Measurements from ENCODE around the gene ATG7. TPM values are rescaled to one million over a fixed set of nuclear protein-coding genes. Genes with fewer than 3 reads are reported as not detected.

The ATG7 gene
- total RNA-seq, 1 donor from 2014 or later, result 23.0 TPM

GRCh38 chr3:11562277-11562881 lies 290.2 kb downstream of the ATG7 start:
- no peak for TF ChIP-seq CTCF (IDR thresholded peaks at IDR 0.05; ENCODE audit: partially characterized antibody, unreplicated experiment)
- peaks cover 14% of the 10 kb centered on the region for H3K27me3 Mint-ChIP-seq (ENCODE audit: unreplicated experiment)
- H3K4me3 Mint-ChIP-seq (ENCODE audit: unreplicated experiment), result peak overlapping the region; percentile 25
- H3K9me3 Mint-ChIP-seq (ENCODE audit: unreplicated experiment), result peaks cover 13% of the 10 kb centered on the region
- no peak for DNase-seq
- H3K4me1 Mint-ChIP-seq (ENCODE audit: low read depth, unreplicated experiment), result peaks cover 49% of the 10 kb centered on the region
- H3K27ac Mint-ChIP-seq (ENCODE audit: unreplicated experiment), result peak overlapping the region; percentile 33
- H3K36me3 Mint-ChIP-seq (ENCODE audit: unreplicated experiment), result peaks cover 4% of the 10 kb centered on the region

GRCh38 chr3:11563159-11563864 lies 291.1 kb downstream of the ATG7 start:
- Mint-ChIP-seq H3K27ac (ENCODE audit: unreplicated experiment) (peak overlapping the region; percentile 76), H3K4me1 (ENCODE audit: low read depth, unreplicated experiment) (peaks cover 40% of the 10 kb centered on the region), H3K27me3 (ENCODE audit: unreplicated experiment) (peaks cover 14% of the 10 kb centered on the region), H3K9me3 (ENCODE audit: unreplicated experiment) (peaks cover 13% of the 10 kb centered on the region), H3K4me3 (ENCODE audit: unreplicated experiment) (no peak overlapping the region), H3K36me3 (ENCODE audit: unreplicated experiment) (peaks cover 4% of the 10 kb centered on the region)
- TF ChIP-seq CTCF (IDR thresholded peaks at IDR 0.05; ENCODE audit: partially characterized antibody, unreplicated experiment), result no peak
- no peak for DNase-seq

DNA sequence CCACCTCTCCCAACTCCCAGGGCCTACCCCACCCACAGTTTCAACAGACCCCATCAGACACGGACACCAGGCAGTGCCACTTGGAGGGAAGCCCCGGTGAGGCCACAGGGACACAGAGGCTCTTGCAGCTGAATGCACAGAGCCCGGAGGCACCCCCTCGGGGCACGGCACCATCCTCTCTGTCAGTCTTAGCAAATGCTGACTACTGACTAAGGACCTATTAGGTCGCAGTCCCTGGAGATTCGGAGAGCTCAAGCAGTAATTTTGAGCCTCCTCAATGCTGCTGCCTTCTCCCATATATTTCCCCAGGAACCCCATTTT lies 291.6 kb downstream of the ATG7 start:
- H3K36me3 Mint-ChIP-seq (ENCODE audit: unreplicated experiment), result peaks cover 4% of the 10 kb centered on the region
- DNase-seq, result peak; percentile 71
- H3K4me1 Mint-ChIP-seq (ENCODE audit: low read depth, unreplicated experiment), result peaks cover 37% of the 10 kb centered on the region
- H3K27ac Mint-ChIP-seq (ENCODE audit: unreplicated experiment), result peak overlapping the region; percentile 76
- peak overlapping the region; percentile 42 for H3K4me3 Mint-ChIP-seq (ENCODE audit: unreplicated experiment)
- TF ChIP-seq CTCF (IDR thresholded peaks at IDR 0.05; ENCODE audit: partially characterized antibody, unreplicated experiment), result no peak
- H3K27me3 Mint-ChIP-seq (ENCODE audit: unreplicated experiment), result peaks cover 10% of the 10 kb centered on the region
- peaks cover 11% of the 10 kb centered on the region for H3K9me3 Mint-ChIP-seq (ENCODE audit: unreplicated experiment)

GRCh38 chr3:11564577-11565001 lies 292.4 kb downstream of the ATG7 start:
- Mint-ChIP-seq H3K27me3 (ENCODE audit: unreplicated experiment) (peaks cover 7% of the 10 kb centered on the region), H3K36me3 (ENCODE audit: unreplicated experiment) (peaks cover 4% of the 10 kb centered on the region), H3K4me3 (ENCODE audit: unreplicated experiment) (no peak overlapping the region), H3K27ac (ENCODE audit: unreplicated experiment) (peak overlapping the region; percentile 76), H3K4me1 (ENCODE audit: low read depth, unreplicated experiment) (peaks cover 33% of the 10 kb centered on the region), H3K9me3 (ENCODE audit: unreplicated experiment) (peaks cover 9% of the 10 kb centered on the region)
- no peak for DNase-seq
- no peak for TF ChIP-seq CTCF (IDR thresholded peaks at IDR 0.05; ENCODE audit: partially characterized antibody, unreplicated experiment)

DNA sequence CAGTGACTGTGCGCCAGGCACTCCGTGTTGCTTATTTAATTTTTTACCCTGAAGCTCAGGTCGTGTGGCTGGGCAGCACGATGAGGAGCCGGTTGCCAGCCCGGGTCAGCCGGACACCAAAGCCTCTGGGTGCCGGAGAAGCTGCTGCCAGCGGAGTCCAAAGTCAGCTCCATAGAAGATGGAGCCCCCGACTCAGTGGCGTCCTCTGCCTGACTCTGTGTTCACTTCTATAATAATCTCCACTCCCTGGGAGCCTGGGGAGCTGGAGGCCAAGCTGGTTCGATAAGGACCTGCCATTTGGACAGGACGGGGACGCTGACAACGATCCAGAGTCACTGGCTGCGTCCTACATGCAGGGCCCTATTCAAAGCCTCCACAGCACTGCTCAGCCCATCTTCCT lies 292.9 kb downstream of the ATG7 start:
- no peak overlapping the region for H3K27ac Mint-ChIP-seq (ENCODE audit: unreplicated experiment)

More for the DNA sequence above, 292.9 kb downstream of the ATG7 start:
- DNase-seq, result no peak
- peaks cover 4% of the 10 kb centered on the region for H3K36me3 Mint-ChIP-seq (ENCODE audit: unreplicated experiment)
- TF ChIP-seq CTCF (IDR thresholded peaks at IDR 0.05; ENCODE audit: partially characterized antibody, unreplicated experiment), result no peak
- H3K27me3 Mint-ChIP-seq (ENCODE audit: unreplicated experiment), result peaks cover 5% of the 10 kb centered on the region
- no peak overlapping the region for H3K4me3 Mint-ChIP-seq (ENCODE audit: unreplicated experiment)
- peaks cover 28% of the 10 kb centered on the region for H3K4me1 Mint-ChIP-seq (ENCODE audit: low read depth, unreplicated experiment)
- H3K9me3 Mint-ChIP-seq (ENCODE audit: unreplicated experiment), result peaks cover 9% of the 10 kb centered on the region
